HCT116 (cell line): ENCODE data around the gene NXF1. TPM values are rescaled to one million over a fixed set of nuclear protein-coding genes. Genes with fewer than 3 reads are reported as not detected.
A peak's percentile ranks its signal among the peaks of the same experiment; 100 is the strongest.

Experiments
- ATAC-seq: fragments of 200-7000 bp; cut with Tn5 transposase; 2 replicates; pipeline ENCODE4 v1.9.1; 2020; ENCODE audit warnings: mild to moderate bottlenecking, moderate library complexity
- BruUV-seq: library from RNA; stranded (reverse); fragments of 400-500 nt; replicated peaks from 2 replicates; lab custom pipeline; 2021; lab: Mats Ljungman, UMichigan
- CTCF ChIA-PET: fragments of 300-600 bp; sonication (Branson Sonifier 250); formaldehyde crosslinking; loops from one replicate; lab custom pipeline; 2021; ENCODE audit warnings: antibody characterized with exemption; lab: Charles Lee
- POLR2A ChIA-PET: fragments of 300-600, 350-600 bp; sonication (Branson Sonifier 250); formaldehyde crosslinking; loops from one replicate; lab custom pipeline; 2021; ENCODE audit warnings: antibody characterized with exemption; lab: Charles Lee
- RAD21 ChIA-PET, 2 experiments: fragments of 300-600 bp; sonication (Branson Sonifier 250); formaldehyde crosslinking; loops; one replicate each; lab custom pipeline; 2023; ENCODE audit warnings: low total read pairs in 2 of 2; ENCODE audit not compliant: uncharacterized antibody in 2 of 2, unreplicated experiment in 2 of 2, low non-redundant PET in 1 of 2; lab: Charles Lee
- DNase-seq: peaks from one replicate; pipeline ENCODE4 v3.0.0-alpha.2; 2010; ENCODE audit warnings: low read depth, low spot score
- H2AFZ ChIP-seq: fragments of 200-600 bp; shearing (Covaris generic), sonication (generic); 2 replicates; pipeline ENCODE4 v1.6.1; 2017; ENCODE audit warnings: low read depth, mixed run types, mixed read lengths, antibody characterized with exemption, low read length; ENCODE audit not compliant: poor library complexity, severe bottlenecking
- H3K27ac ChIP-seq: 2 replicates; pipeline ENCODE4 v1.5.1; 2012; ENCODE audit warnings: low read depth, low read length
- H3K27me3 ChIP-seq: fragments of 200-600 bp; sonication (generic); 2 replicates; pipeline ENCODE4 v1.6.1; 2016; ENCODE audit warnings: mixed run types, low read length, mixed read lengths; ENCODE audit not compliant: insufficient read depth
- H3K36me3 ChIP-seq, 2 experiments: fragments of 200-500 bp in 1 of 2; fragments of 200-600 bp in 1 of 2; sonication (Bioruptor generic) in 1 of 2; sonication (generic) in 1 of 2; 2 replicates each; pipeline versions ENCODE4 v1.5.1 to v1.6.1; 2014 to 2016; ENCODE audit warnings: low read length in 2 of 2, inconsistent platforms in 1 of 2, mixed read lengths in 1 of 2, mixed run types in 1 of 2; ENCODE audit not compliant: insufficient read depth in 2 of 2, control insufficient read depth in 1 of 2
- H3K4me1 ChIP-seq, 2 experiments: fragments of 200-600 bp in 1 of 2; sonication (generic) in 1 of 2; 2 replicates each; pipeline versions ENCODE4 v1.5.1 to v1.6.1; 2012 to 2017; ENCODE audit warnings: low read length in 2 of 2, inconsistent platforms in 1 of 2, mild to moderate bottlenecking in 1 of 2, mixed read lengths in 1 of 2, mixed run types in 1 of 2, moderate library complexity in 1 of 2; ENCODE audit not compliant: insufficient read depth in 2 of 2, control insufficient read depth in 1 of 2
- H3K4me2 ChIP-seq: fragments of 200-600 bp; sonication (generic); 2 replicates; pipeline ENCODE4 v1.6.1; 2017; ENCODE audit warnings: mixed run types, low read length, mixed read lengths
- H3K4me3 ChIP-seq, 2 experiments: fragments of 200-600 bp in 1 of 2; sonication (generic) in 1 of 2; replicated peaks in 1 of 2; 2 replicates each; pipeline ENCODE4 v1.5.1; 2011 to 2016; ENCODE audit warnings: low read length in 2 of 2, control low read depth in 1 of 2, low read depth in 1 of 2, mild to moderate bottlenecking in 1 of 2, mixed read lengths in 1 of 2, mixed run types in 1 of 2
- H3K79me2 ChIP-seq: fragments of 200-600 bp; sonication (generic); 2 replicates; pipeline ENCODE4 v1.6.1; 2017; ENCODE audit warnings: mild to moderate bottlenecking, mixed run types, low read length, moderate library complexity, mixed read lengths; ENCODE audit not compliant: insufficient read depth
- H3K9ac ChIP-seq: fragments of 200-600 bp; sonication (generic); 2 replicates; pipeline ENCODE4 v1.6.1; 2016; ENCODE audit warnings: low read length, mixed read lengths
- H3K9me2 ChIP-seq: fragments of 200-600 bp; sonication (generic), shearing (Covaris generic); 2 replicates; pipeline ENCODE4 v1.6.1; 2017; ENCODE audit warnings: mixed run types, mild to moderate bottlenecking, moderate library complexity; ENCODE audit not compliant: insufficient read depth
- H3K9me3 ChIP-seq, 2 experiments: fragments of 200-500 bp in 1 of 2; fragments of 200-600 bp in 1 of 2; sonication (Bioruptor generic) in 1 of 2; sonication (generic) in 1 of 2; 2 replicates each; pipeline ENCODE4 v1.6.1; 2014 to 2017; ENCODE audit warnings: low read length in 2 of 2, mixed read lengths in 2 of 2, inconsistent platforms in 1 of 2, low read depth in 1 of 2, mild to moderate bottlenecking in 1 of 2, mixed run types in 1 of 2, moderate library complexity in 1 of 2; ENCODE audit not compliant: control insufficient read depth in 1 of 2, insufficient read depth in 1 of 2
- H4K20me1 ChIP-seq: fragments of 200-600 bp; sonication (generic), shearing (Covaris generic); 2 replicates; pipeline ENCODE4 v1.6.1; 2017; ENCODE audit warnings: mixed run types, mild to moderate bottlenecking, moderate library complexity; ENCODE audit not compliant: insufficient read depth
- CBX3 ChIP-seq: IDR thresholded peaks from 2 replicates; pipeline ENCODE4 v1.6.1; 2012; ENCODE audit warnings: low read depth
- CEBPB ChIP-seq: IDR thresholded peaks from 2 replicates; pipeline ENCODE4 v1.6.1; 2012; ENCODE audit warnings: low read depth
- EGR1 ChIP-seq: IDR thresholded peaks from 2 replicates; pipeline ENCODE4 v1.6.1; 2012; ENCODE audit warnings: low read depth
- ELF1 ChIP-seq: IDR thresholded peaks from 2 replicates; pipeline ENCODE4 v1.6.1; 2012; ENCODE audit warnings: low read depth, borderline replicate concordance
- EZH2 ChIP-seq: fragments of 200-600 bp; sonication (generic); IDR thresholded peaks from 2 replicates; pipeline ENCODE4 v1.6.1; 2017; ENCODE audit warnings: antibody characterized with exemption, mixed run types
- POLR2A ChIP-seq: IDR thresholded peaks from 2 replicates; pipeline ENCODE4 v1.7.0; 2011; ENCODE audit warnings: borderline replicate concordance; ENCODE audit not compliant: insufficient read depth, insufficient read length; ENCODE audit errors: extremely low read depth
- POLR2AphosphoS5 ChIP-seq: IDR thresholded peaks from 2 replicates; pipeline ENCODE4 v1.6.1; 2011; ENCODE audit warnings: mild to moderate bottlenecking, low read depth, low read length, moderate library complexity
- REST ChIP-seq: IDR thresholded peaks from 2 replicates; pipeline ENCODE4 v1.6.1; 2012; ENCODE audit warnings: low read depth
- SRF ChIP-seq: IDR thresholded peaks from 2 replicates; pipeline ENCODE4 v1.6.1; 2012; ENCODE audit warnings: low read depth
- ZFX ChIP-seq: fragments of 450-650 bp; IDR thresholded peaks from 2 replicates; pipeline ENCODE4 v1.6.1; 2017
- intact Hi-C: fragments of 100-400 bp; cut with micrococcal nuclease; formaldehyde crosslinking; loops from 2 replicates; pipeline ENCODE4 v1.10.0; 2022
- total RNA-seq: library from RNA; stranded (reverse); gene quantifications from one replicate; pipeline ENCODE4 v1.2.1, GENCODE V29; 2021; ENCODE audit not compliant: unreplicated experiment
- TF ChIP-seq, protein P1 (sequence below): IDR thresholded peaks from 2 replicates; pipeline ENCODE4 v1.6.1; 2012

NXF1 gene
- total RNA-seq, 1 experiment from 2014 or later = 55.5 TPM

GRCh38 chr11:62806611-62807121 lies 1.4 kb upstream of the NXF1 start:
- H2AFZ ChIP-seq = no peak overlapping the region
- no peaks in the 10 kb centered on the region for H3K9me3 ChIP-seq
- H3K36me3 ChIP-seq = peaks cover 11 to 13% of the 10 kb centered on the region in 2 experiments
- no peak overlapping the region for H3K9ac ChIP-seq
- no peaks in the 10 kb centered on the region for H3K27me3 ChIP-seq
- H4K20me1 ChIP-seq = no peaks in the 10 kb centered on the region
- H3K4me1 ChIP-seq = peaks cover 0 to 21% of the 10 kb centered on the region in 2 experiments; a peak in 3 of 4 replicates
- no peak overlapping the region for H3K27ac ChIP-seq
- intact Hi-C loops = no loop called here
- peaks cover 30% of the 10 kb centered on the region for H3K79me2 ChIP-seq
- no peak for DNase-seq
- H3K4me3 ChIP-seq = no peak overlapping the region
- POLR2A ChIA-PET = interaction anchor here (1.2 to 2.2 kb wide), 9 partner anchors 8 to 53 kb away, joined by 3 to 26 read pairs (median 5); partner anchors contain the start of genes STX5, TEX54, TMEM179B and WDR74
- TF ChIP-seq ELF1 = no peak
- TF ChIP-seq REST = no peak
- TF ChIP-seq EGR1 = no peak
- no peak for TF ChIP-seq CEBPB
- no peak for TF ChIP-seq ZFX
- no peak for TF ChIP-seq CBX3
- no peak for TF ChIP-seq POLR2A
- TF ChIP-seq, protein P1, sequence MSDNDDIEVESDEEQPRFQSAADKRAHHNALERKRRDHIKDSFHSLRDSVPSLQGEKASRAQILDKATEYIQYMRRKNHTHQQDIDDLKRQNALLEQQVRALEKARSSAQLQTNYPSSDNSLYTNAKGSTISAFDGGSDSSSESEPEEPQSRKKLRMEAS = no peak
- no peak for TF ChIP-seq SRF
- TF ChIP-seq EZH2 = no peak
- no peak for TF ChIP-seq POLR2AphosphoS5
- TF ChIP-seq, all 23 proteins: peak for 0
- ATAC-seq = no peak
- H3K4me2 ChIP-seq = peak overlapping the region; percentile 86; the same call in 1 of the 2 replicates
- CTCF ChIA-PET = no interaction called here
- no peaks in the 10 kb centered on the region for H3K9me2 ChIP-seq
- RAD21 ChIA-PET = no interaction called here
- no TSS peak for BruUV-seq
